Measurements from ENCODE around the gene HPGD.

Gene HPGD

DNA sequence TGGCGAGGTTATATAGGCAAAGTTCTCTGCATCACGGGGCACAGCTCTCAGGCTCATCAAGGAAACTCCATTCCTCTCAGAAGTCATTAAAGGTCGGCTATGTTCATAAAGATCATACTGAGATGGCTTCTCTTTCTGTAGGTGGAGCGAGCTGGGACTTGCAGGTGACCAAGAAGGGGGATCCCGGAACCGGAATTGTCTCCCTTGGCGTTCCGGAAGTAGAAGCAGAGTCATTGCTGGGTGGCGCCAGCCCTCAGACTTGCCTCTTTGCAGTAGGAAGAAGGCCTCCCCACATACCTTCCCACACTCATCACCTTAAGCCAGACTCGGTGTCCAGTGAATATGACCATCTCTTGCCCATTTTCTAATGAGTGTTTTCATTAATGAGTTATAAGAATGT is 17.9 kb upstream of the HPGD start:
- TF ChIP-seq, protein P1, sequence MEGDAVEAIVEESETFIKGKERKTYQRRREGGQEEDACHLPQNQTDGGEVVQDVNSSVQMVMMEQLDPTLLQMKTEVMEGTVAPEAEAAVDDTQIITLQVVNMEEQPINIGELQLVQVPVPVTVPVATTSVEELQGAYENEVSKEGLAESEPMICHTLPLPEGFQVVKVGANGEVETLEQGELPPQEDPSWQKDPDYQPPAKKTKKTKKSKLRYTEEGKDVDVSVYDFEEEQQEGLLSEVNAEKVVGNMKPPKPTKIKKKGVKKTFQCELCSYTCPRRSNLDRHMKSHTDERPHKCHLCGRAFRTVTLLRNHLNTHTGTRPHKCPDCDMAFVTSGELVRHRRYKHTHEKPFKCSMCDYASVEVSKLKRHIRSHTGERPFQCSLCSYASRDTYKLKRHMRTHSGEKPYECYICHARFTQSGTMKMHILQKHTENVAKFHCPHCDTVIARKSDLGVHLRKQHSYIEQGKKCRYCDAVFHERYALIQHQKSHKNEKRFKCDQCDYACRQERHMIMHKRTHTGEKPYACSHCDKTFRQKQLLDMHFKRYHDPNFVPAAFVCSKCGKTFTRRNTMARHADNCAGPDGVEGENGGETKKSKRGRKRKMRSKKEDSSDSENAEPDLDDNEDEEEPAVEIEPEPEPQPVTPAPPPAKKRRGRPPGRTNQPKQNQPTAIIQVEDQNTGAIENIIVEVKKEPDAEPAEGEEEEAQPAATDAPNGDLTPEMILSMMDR (IDR thresholded peaks at IDR 0.05; ENCODE audit: borderline replicate concordance, insufficient read depth, low read depth, low read length), result no peak
- H3K4me3 ChIP-seq (ENCODE audit: low read depth, low read length), result no peak overlapping the region

DNA sequence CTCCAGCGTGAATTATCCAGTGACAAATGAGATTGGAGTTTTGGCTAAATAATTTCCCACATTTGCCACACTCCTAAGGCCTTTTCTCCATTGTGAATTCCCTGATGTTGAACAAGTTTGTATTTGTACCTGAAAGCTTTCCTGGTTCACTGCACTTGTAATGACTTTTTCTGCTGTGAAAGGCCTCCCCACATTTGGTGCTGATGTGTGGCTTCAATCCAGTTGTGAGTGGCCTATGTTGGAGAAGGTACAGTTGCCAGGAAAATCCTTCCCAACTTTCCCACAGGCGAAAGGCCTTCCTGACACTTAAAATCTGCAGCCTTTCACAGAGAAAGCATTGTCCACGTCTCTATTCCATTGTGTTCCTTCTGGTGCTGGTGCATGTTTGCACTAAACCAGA is 17.3 kb upstream of the HPGD start:
- TF ChIP-seq, protein P1 (IDR thresholded peaks at IDR 0.05; ENCODE audit: borderline replicate concordance, insufficient read depth, low read depth, low read length), result no peak
- no peak overlapping the region for H3K4me3 ChIP-seq (ENCODE audit: low read depth, low read length)

DNA sequence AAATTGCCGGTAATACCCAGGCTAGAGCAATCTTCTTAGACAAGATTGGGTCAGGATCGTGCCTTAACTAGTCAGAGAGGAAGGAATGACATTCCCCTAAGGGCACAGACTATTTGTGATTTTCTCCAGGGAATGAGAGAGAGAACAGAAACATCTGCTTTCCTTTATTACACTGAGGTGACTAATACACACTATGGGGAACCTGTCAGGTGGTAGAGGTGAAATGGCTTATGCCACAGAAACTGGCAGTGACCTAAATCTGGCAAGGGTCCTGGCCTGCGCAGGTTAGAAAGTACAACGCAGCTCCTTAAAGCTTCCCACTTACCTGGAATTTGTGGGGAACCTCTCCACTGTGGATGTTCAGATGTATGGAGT is 16.6 kb upstream of the HPGD start:
- H3K4me3 ChIP-seq (ENCODE audit: low read depth, low read length), result no peak overlapping the region
- TF ChIP-seq, protein P1 (IDR thresholded peaks at IDR 0.05; ENCODE audit: borderline replicate concordance, insufficient read depth, low read depth, low read length), result no peak

DNA sequence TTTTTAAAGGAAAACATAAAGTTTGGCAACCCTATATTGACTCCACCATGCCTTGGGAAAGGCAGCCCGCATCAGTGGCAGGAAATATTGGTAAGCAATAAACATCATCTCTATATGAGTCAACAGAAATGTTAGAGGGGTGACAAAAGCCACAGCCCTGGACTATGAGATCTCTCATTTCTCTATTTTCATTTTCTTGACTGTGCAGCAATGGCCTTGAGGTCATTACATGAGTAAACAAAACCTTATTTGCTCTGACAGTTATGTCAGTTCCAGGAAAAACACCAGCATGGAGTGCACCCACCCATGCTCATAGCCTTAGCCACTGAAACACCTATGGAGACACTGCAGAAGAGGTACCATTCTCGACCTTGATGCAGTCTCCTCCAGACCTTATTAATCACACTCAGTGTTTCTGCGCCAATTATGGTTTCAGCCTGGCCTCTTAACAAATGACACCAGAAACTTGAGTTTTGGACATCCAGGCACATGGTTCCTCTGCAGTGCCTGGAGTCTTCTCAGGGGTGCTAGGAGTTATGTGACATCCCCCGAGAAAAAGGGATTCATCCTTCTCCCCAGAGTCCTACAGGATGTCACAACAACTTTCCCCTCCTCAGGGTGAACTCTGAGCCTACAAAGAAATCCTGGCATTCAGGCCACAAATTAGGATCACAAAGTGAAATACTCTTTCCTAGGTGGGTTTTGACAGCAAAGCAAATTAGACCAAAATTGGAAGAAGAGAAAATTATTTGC is 16.0 kb upstream of the HPGD start:
- TF ChIP-seq, protein P1 (IDR thresholded peaks at IDR 0.05; ENCODE audit: borderline replicate concordance, insufficient read depth, low read depth, low read length), result no peak

GRCh38 chr4:174537634-174538033 is 15.3 kb upstream of the HPGD start:
- TF ChIP-seq, protein P1 (IDR thresholded peaks at IDR 0.05; ENCODE audit: borderline replicate concordance, insufficient read depth, low read depth, low read length), result no peak
- H3K4me3 ChIP-seq (ENCODE audit: low read depth, low read length), result no peak overlapping the region

More for the DNA sequence above, 16.0 kb upstream of the HPGD start:
- no peak overlapping the region for H3K4me3 ChIP-seq (ENCODE audit: low read depth, low read length)

- TF ChIP-seq, protein P1 (IDR thresholded peaks at IDR 0.05; ENCODE audit: borderline replicate concordance, insufficient read depth, low read depth, low read length), result no peak
Observed at GRCh38 chr4:174534461-174534860, 12.2 kb upstream of the HPGD start.

GRCh38 chr4:174532445-174532844 is 10.2 kb upstream of the HPGD start:
- no peak overlapping the region for H3K4me3 ChIP-seq (ENCODE audit: low read depth, low read length)
- TF ChIP-seq, protein P1 (IDR thresholded peaks at IDR 0.05; ENCODE audit: borderline replicate concordance, insufficient read depth, low read depth, low read length), result no peak

More at GRCh38 chr4:174534461-174534860, 12.2 kb upstream of the HPGD start:
- H3K4me3 ChIP-seq (ENCODE audit: low read depth, low read length), result no peak overlapping the region

Measured in GM12875 (cell line).